ENCODE measurements around the gene DNAJB1.
A peak's percentile ranks its signal among the peaks of the same experiment; 100 is the strongest.

DNA sequence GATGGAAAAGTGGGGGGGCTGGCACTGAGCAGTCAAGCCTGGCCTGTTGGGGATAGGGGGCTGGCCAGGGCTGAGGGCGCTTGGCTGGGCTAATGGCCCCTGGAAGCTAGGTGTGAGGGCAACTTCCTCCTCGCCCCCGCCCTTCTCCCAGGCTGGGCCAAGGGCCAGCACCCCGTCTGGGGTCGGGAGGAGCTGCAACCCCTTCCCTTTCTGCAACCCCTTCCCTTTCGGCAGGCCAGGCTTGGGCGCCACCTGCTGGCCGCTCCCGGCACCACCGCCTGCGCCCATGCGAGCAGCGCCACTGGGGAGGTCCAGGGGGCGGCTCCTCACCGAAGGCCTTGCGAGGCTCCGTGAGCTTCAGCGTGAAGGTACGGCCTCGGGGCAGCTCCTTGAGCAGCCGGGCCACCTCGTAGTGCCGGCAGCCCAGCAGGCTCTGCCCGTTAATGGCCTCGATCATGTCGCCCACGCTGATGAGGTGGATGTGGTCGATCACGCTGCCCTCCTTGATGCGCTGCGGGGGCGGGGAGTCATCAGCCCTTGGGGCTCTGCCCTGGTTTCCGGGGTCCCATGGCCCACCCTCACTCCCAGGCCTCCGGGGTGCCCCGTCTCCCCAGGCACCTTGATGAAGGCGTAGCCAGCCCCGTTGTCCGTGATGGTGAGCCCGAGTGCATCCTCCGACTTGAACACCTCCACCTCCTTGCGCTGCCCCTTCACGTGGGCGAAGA, 38.1 kb downstream of the DNAJB1 start:
- TF ChIP-seq, protein P1, sequence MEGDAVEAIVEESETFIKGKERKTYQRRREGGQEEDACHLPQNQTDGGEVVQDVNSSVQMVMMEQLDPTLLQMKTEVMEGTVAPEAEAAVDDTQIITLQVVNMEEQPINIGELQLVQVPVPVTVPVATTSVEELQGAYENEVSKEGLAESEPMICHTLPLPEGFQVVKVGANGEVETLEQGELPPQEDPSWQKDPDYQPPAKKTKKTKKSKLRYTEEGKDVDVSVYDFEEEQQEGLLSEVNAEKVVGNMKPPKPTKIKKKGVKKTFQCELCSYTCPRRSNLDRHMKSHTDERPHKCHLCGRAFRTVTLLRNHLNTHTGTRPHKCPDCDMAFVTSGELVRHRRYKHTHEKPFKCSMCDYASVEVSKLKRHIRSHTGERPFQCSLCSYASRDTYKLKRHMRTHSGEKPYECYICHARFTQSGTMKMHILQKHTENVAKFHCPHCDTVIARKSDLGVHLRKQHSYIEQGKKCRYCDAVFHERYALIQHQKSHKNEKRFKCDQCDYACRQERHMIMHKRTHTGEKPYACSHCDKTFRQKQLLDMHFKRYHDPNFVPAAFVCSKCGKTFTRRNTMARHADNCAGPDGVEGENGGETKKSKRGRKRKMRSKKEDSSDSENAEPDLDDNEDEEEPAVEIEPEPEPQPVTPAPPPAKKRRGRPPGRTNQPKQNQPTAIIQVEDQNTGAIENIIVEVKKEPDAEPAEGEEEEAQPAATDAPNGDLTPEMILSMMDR (IDR thresholded peaks at IDR 0.05; ENCODE audit: low read depth, low read length, poor library complexity, severe bottlenecking) = peak; percentile 99
- TF ChIP-seq EZH2phosphoT487 (IDR thresholded peaks at IDR 0.05; ENCODE audit: borderline replicate concordance, low read length) = no peak

Measured in DOHH2 (cell line).